ENCODE measurements around the gene PRKACA. TPM values are rescaled to one million over a fixed set of nuclear protein-coding genes. Genes with fewer than 3 reads are reported as not detected.

The PRKACA gene
- total and polyA plus RNA-seq, 8 donors = 25.3 to 42.9 (median 30.3) TPM

DNA sequence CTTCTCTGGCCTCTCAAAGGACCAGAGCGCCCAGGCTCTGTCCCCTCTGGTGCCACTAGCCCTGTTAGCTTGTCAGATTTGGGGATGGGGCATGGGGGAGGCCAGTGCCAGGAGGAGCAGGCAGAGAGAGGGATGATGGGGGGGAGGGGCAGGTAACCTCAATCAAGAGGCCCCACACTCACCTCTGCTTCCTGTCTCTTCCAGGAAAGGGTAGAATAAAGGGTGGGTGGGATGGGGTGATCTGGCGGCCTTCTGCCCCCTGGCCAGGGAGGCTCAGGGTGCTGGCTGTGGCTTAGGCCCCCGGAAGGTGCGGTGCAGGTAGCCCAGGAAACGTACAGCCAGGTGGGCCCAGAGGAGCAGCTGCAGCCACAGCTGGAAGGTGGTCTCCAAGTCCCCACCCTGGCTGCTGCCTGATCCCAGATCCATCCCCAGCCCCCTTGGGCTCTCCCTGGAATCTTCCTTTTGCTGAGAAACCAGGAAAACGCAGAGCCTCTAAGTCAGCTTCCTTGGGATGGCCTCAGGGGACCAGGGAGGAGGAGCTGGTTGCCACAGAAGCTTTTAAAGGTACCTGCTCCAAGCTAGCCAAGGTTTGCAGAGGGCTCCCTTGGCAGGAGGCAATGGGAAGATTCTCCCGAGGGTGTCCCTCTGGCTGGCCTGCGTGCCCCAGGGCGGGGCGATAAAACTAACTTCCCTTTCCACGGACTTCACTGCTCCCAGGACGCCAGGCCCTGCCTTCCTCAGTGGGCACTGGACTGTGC lies 5.3 kb downstream of the PRKACA start:
- intact Hi-C loops (cut with DNase I) = no loop called here
- WGBS, 2 donors = 74 to 88% methylated on average over 12 of the region's 12 CpGs
- FAIRE-seq = no peak
- H3K27ac ChIP-seq = peak overlapping the region; percentile 2 to 23 (median 10)
- TF ChIP-seq, protein P1, sequence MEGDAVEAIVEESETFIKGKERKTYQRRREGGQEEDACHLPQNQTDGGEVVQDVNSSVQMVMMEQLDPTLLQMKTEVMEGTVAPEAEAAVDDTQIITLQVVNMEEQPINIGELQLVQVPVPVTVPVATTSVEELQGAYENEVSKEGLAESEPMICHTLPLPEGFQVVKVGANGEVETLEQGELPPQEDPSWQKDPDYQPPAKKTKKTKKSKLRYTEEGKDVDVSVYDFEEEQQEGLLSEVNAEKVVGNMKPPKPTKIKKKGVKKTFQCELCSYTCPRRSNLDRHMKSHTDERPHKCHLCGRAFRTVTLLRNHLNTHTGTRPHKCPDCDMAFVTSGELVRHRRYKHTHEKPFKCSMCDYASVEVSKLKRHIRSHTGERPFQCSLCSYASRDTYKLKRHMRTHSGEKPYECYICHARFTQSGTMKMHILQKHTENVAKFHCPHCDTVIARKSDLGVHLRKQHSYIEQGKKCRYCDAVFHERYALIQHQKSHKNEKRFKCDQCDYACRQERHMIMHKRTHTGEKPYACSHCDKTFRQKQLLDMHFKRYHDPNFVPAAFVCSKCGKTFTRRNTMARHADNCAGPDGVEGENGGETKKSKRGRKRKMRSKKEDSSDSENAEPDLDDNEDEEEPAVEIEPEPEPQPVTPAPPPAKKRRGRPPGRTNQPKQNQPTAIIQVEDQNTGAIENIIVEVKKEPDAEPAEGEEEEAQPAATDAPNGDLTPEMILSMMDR (IDR thresholded peaks at IDR 0.05) = no peak
- no peak for ATAC-seq
- H3K36me3 ChIP-seq = no peaks in the 10 kb centered on the region
- no peak overlapping the region for H3K4me3 ChIP-seq
- no peaks in the 10 kb centered on the region for H3K9me3 ChIP-seq
- DNase-seq = peak in 1 of 6 donors; percentile 59
- H3K4me1 ChIP-seq = peaks cover 14 to 29% (median 16%) of the 10 kb centered on the region in 3 donors
- no peaks in the 10 kb centered on the region for H3K27me3 ChIP-seq

DNA sequence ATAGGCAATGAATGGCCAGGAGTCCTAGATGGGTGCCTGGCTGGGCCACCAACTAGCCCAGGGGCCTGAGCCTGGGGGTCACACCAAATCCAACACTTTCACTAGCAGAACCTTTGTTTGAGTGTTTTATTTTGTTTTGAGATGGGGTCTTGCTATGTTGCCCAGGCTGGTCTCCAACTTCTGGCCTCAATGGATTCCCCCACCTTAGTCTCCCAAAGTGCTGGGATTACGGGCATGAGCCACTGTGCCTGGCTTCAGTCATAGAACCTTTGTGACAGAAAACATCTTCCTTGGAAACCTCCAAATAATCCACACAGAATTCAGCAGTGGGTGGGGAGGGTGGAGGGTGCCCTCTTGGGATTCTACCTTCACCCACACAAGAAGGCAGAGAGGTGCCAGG lies 6.1 kb downstream of the PRKACA start:
- 82 to 97% methylated on average over 1 of the region's 1 CpG for WGBS, 2 donors
- DNase-seq (no peak), ATAC-seq (no peak), FAIRE-seq (no peak)
- Histone ChIP-seq H3K9me3 (no peaks in the 10 kb centered on the region), H3K4me3 (no peak overlapping the region), H3K4me1 (peaks cover 14 to 28% (median 15%) of the 10 kb centered on the region in 3 donors), H3K27me3 (no peaks in the 10 kb centered on the region), H3K36me3 (no peaks in the 10 kb centered on the region), H3K27ac (no peak overlapping the region)
- TF ChIP-seq, protein P1 (IDR thresholded peaks at IDR 0.05) = no peak
- intact Hi-C loops (cut with DNase I) = no loop called here

DNA sequence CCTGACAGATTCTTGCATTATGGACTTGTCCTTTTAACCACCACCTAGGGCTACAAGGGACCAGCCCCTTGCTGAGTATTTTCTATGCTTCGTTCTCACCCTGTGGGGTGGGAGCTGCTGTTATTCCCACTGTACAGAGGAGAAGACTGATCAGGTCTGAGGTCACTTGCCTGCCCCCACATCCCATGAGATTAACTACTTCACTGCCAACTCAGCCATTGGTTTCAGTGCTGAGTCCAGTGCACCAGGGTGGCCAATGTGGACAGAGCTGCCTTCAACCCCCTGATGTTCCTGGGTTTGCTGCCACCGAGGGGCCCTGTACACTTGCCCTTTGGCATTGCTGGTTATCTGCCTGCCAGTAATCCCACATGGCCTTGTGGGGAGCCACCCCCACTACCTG lies 6.9 kb downstream of the PRKACA start:
- TF ChIP-seq, protein P1 (IDR thresholded peaks at IDR 0.05) = no peak
- Histone ChIP-seq H3K36me3 (no peaks in the 10 kb centered on the region), H3K9me3 (no peaks in the 10 kb centered on the region), H3K27ac (no peak overlapping the region), H3K27me3 (no peaks in the 10 kb centered on the region), H3K4me1 (peaks cover 8 to 19% (median 14%) of the 10 kb centered on the region in 3 donors), H3K4me3 (no peak overlapping the region)
- ATAC-seq = no peak
- no peak for FAIRE-seq
- intact Hi-C loops (cut with DNase I) = no loop called here
- no peak for DNase-seq
- 57% methylated on average over 2 of the region's 2 CpGs for WGBS, 2 donors

DNA sequence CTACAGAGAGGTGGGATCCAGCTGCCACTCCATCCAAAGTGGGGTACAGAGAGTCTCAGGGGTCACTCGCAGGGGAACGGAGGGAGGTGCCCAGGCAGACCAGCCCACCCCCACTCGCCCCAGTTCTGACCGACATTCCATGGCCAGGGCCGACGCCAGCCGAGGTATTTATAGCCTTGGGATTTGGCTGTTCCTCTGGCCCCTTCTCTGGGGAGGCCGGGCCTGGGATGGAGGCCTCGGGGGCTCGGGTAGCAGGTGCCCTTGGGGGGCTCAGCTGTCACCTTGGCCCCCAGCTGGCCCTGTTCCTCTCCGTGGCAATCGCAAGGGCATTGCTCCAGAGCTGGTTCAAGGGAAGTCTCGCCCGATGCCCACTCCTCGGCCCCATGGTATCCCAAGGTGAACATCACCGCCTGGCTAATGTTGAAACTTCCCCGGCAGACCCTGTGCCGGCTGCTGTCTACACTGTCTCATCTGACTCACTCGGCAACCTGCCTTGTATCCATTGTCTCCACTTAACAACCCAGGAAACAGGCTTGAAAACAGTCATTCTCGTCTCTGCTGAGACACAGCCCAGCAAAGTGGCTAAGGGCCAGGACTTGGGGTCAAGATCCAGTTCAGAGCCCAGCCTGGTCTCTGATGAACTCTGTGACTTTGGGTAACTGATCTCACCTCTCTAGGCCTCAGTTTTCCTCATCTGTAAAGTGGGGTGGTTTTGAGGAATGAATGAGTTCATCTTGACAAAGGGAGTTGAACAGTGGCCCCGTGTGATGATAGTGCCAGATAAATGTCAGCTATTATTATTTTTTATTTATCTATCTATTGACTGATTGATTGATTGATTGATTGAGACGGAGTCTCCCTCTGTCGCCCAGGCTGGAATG lies 9.7 kb downstream of the PRKACA start:
- Histone ChIP-seq H3K4me1 (peaks cover 2 to 5% (median 3%) of the 10 kb centered on the region in 3 donors), H3K4me3 (no peak overlapping the region), H3K9me3 (no peaks in the 10 kb centered on the region), H3K27ac (no peak overlapping the region), H3K36me3 (no peaks in the 10 kb centered on the region), H3K27me3 (no peaks in the 10 kb centered on the region)
- TF ChIP-seq, protein P1 (IDR thresholded peaks at IDR 0.05) = no peak
- WGBS, 2 donors = 83 to 86% methylated on average over 23 of the region's 23 CpGs
- FAIRE-seq (no peak), ATAC-seq (no peak), DNase-seq (no peak)
- intact Hi-C loops (cut with DNase I) = no loop called here

All from pancreas (tissue), 10 donors.